ENCODE data around the gene TXNDC8.

- TF ChIP-seq CTCF (CRISPR knock-in tag; IDR thresholded peaks at IDR 0.05) (no peak), ATF3 (CRISPR knock-in tag; IDR thresholded peaks at IDR 0.05) (no peak), FOXJ3 (CRISPR knock-in tag; IDR thresholded peaks at IDR 0.05; ENCODE audit: borderline replicate concordance) (no peak), GABPB1 (CRISPR knock-in tag; IDR thresholded peaks at IDR 0.05) (no peak), YY1 (IDR thresholded peaks at IDR 0.05; ENCODE audit: insufficient read depth, insufficient replicate concordance, low read depth, low read length) (no peak), SNAPC5 (CRISPR knock-in tag; IDR thresholded peaks at IDR 0.05; ENCODE audit: borderline replicate concordance) (no peak), SSRP1 (CRISPR knock-in tag; IDR thresholded peaks at IDR 0.05) (no peak)
- TF ChIP-seq, protein P1, sequence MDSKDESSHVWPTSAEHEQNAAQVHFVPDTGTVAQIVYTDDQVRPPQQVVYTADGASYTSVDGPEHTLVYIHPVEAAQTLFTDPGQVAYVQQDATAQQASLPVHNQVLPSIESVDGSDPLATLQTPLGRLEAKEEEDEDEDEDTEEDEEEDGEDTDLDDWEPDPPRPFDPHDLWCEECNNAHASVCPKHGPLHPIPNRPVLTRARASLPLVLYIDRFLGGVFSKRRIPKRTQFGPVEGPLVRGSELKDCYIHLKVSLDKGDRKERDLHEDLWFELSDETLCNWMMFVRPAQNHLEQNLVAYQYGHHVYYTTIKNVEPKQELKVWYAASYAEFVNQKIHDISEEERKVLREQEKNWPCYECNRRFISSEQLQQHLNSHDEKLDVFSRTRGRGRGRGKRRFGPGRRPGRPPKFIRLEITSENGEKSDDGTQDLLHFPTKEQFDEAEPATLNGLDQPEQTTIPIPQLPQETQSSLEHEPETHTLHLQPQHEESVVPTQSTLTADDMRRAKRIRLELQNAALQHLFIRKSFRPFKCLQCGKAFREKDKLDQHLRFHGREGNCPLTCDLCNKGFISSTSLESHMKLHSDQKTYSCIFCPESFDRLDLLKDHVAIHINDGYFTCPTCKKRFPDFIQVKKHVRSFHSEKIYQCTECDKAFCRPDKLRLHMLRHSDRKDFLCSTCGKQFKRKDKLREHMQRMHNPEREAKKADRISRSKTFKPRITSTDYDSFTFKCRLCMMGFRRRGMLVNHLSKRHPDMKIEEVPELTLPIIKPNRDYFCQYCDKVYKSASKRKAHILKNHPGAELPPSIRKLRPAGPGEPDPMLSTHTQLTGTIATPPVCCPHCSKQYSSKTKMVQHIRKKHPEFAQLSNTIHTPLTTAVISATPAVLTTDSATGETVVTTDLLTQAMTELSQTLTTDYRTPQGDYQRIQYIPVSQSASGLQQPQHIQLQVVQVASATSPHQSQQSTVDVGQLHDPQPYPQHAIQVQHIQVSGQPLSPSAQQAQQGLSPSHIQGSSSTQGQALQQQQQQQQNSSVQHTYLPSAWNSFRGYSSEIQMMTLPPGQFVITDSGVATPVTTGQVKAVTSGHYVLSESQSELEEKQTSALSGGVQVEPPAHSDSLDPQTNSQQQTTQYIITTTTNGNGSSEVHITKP (CRISPR knock-in tag; IDR thresholded peaks at IDR 0.05; ENCODE audit: low read depth) = no peak
- TF ChIP-seq, protein P2, sequence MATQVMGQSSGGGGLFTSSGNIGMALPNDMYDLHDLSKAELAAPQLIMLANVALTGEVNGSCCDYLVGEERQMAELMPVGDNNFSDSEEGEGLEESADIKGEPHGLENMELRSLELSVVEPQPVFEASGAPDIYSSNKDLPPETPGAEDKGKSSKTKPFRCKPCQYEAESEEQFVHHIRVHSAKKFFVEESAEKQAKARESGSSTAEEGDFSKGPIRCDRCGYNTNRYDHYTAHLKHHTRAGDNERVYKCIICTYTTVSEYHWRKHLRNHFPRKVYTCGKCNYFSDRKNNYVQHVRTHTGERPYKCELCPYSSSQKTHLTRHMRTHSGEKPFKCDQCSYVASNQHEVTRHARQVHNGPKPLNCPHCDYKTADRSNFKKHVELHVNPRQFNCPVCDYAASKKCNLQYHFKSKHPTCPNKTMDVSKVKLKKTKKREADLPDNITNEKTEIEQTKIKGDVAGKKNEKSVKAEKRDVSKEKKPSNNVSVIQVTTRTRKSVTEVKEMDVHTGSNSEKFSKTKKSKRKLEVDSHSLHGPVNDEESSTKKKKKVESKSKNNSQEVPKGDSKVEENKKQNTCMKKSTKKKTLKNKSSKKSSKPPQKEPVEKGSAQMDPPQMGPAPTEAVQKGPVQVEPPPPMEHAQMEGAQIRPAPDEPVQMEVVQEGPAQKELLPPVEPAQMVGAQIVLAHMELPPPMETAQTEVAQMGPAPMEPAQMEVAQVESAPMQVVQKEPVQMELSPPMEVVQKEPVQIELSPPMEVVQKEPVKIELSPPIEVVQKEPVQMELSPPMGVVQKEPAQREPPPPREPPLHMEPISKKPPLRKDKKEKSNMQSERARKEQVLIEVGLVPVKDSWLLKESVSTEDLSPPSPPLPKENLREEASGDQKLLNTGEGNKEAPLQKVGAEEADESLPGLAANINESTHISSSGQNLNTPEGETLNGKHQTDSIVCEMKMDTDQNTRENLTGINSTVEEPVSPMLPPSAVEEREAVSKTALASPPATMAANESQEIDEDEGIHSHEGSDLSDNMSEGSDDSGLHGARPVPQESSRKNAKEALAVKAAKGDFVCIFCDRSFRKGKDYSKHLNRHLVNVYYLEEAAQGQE (IDR thresholded peaks at IDR 0.05; ENCODE audit: borderline replicate concordance in 1 of 2, low read depth in 1 of 2, low read length in 2 of 2) = no peak
- TF ChIP-seq, protein P3, sequence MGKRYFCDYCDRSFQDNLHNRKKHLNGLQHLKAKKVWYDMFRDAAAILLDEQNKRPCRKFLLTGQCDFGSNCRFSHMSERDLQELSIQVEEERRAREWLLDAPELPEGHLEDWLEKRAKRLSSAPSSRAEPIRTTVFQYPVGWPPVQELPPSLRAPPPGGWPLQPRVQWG (CRISPR knock-in tag; IDR thresholded peaks at IDR 0.05; ENCODE audit: borderline replicate concordance, low read depth) = no peak
Measured at GRCh38 chr9:110320651-110321445, 16.8 kb downstream of the TXNDC8 start.

Data from HepG2 (cell line).